GM20431 (cell line): ENCODE data around the gene CFC1B.
"Not testable (repeated sequence)": the region's sequence is repeated elsewhere in the genome, so short reads cannot be mapped to it uniquely, and the experiment has no call there.

Source experiments
- in situ Hi-C: fragments of 300-500 bp; cut with MseI, MboI; formaldehyde crosslinking; loops from one replicate; pipeline ENCODE4 v1.15.0; 2020; ENCODE audit warnings: low sequenced_read_pairs; ENCODE audit not compliant: unreplicated experiment

Gene CFC1B

GRCh38 chr2:130520992-130521391 lies at the start of gene CFC1B:
CFC1B (plus strand) TSS chr2:130521222; CDS start chr2:130521485, 263 bp downstream.
- in situ Hi-C loops: not testable (repeated sequence)

- in situ Hi-C loops: not testable (repeated sequence)
Measured at GRCh38 chr2:130491073-130491472, 29.9 kb upstream of the CFC1B start.

- in situ Hi-C loops: not testable (repeated sequence)
Measured at GRCh38 chr2:130509228-130509627, 11.8 kb upstream of the CFC1B start, which contains the start of gene POTEI. POTEI (minus strand) TSS chr2:130509328; CDS start chr2:130509235, 93 bp downstream.

DNA sequence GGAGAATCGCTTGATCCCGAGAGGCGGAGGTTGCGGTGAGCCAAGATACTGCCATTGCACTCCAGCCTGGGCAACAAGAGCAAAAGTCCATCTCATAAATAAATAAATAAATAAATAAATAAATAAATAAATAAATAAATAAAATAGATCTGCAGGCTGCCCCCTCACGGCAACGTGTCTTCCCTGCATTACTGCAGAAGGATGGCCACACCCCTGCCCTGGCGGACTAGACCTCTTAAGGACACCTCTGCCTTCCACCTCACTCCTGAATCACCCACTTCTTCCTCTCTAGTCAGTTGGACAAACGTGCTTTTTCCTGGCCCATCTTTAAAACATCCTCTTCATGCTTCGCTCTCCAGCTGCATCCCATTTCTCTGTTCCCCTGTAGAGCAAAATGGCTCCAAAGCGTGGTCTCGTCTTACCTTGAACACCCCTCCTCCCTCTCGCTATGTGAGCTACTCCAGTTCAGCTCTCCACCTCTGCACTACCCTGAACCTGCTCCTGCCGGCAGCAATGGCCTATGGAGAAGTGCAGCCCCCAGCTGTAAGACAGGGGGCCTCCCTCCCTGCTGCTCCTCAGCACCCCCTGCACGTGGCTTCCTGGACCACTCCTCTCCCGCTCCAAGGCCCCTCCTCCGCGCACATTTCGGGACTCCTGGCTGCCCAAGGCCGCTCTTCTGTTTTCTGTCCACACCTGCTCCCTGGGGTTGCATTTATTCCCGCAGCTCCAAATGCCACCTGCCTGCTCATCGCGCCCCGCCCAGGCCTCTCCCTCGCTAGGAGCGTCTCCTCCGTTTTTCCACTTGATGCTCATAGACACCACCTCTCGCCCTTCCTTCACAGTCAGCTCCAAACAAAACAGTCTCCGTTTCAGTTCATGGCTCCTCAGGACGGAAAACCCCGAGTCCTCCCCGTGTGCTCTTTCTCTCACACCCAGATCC lies 9.9 kb upstream of the CFC1B start:
- in situ Hi-C loops: not testable (repeated sequence)

DNA sequence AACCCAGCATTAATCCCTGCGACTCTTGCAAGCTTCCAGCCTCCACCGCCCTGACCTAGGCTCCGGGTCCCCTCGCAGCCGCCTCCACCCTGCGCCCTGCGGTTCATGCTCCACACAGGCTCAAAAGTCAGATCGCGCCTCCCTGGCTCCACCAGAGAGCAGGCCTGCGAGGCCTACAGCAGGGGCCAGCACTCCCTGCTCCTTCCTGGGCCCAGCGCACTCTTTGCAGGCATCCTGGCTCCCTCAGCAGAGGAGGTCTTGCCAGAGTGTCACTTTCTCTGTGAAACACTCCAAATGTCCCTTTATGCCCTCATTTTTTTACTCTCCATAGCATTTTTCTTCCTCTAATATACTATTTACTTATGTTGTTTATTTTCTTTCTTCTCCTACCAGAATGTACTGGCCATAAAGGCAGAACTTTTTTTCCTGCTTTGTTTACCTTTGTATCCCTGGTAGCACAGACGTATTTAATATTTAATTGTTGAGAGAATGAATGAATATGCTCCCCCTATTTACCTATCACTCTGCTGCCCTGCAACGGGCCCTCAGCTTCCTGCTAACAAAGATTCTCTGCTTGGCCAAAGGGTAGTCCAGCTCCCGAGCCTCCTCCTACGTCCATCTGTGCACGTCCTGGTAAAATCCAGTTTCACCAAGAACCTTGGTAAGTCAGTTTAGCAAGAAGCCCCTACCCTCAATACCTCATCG lies 9.1 kb upstream of the CFC1B start:
- in situ Hi-C loops: not testable (repeated sequence)

DNA sequence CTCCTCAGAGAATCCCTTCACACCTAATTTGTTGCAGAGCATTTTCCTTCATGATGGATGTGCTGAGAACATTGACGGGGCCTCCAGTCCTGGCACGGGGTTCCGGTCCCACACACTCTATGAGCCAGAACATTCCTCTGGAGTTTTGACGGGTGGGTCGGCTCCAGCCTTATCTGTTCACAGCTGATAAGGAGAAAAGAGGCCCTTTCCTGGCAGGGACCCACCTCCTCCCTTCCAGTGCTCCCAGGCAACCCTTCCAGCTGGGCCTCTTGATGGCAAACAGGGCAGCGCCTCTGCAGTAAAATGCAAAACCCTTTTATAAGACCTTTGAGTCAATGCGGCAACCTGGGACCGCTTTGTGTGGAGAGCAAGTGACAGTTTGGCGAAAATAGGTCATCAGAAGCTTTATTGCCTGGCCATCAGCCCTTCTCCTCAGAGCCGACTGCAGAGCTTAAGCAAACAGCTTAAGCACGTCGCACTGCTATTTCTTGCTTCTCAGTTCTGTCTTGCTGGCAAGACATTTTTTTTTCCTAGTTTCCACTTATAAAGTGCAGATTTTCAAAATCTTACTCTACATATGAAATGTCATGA lies 2.4 kb upstream of the CFC1B start:
- in situ Hi-C loops: not testable (repeated sequence)

DNA sequence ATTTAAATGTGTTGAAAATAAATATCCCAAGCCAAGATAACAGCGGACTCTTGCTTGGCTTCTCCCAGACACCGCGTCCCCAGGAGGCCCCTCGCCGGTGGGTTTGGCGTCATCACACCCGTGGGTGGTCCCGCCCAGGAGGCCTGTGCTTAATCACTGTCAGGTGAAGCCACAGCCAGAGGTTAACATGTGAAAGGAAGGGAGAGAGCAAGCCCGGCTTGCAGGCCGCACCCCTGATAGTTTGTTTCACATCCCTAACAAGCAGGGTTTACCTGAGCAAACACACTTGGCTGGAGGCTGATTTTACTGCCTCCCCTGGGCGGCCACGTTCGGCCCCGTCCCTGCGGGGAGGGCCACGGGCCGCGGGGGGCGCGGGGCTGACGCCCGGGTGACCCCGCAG lies 1.4 kb downstream of the CFC1B start:
- in situ Hi-C loops: not testable (repeated sequence)

DNA sequence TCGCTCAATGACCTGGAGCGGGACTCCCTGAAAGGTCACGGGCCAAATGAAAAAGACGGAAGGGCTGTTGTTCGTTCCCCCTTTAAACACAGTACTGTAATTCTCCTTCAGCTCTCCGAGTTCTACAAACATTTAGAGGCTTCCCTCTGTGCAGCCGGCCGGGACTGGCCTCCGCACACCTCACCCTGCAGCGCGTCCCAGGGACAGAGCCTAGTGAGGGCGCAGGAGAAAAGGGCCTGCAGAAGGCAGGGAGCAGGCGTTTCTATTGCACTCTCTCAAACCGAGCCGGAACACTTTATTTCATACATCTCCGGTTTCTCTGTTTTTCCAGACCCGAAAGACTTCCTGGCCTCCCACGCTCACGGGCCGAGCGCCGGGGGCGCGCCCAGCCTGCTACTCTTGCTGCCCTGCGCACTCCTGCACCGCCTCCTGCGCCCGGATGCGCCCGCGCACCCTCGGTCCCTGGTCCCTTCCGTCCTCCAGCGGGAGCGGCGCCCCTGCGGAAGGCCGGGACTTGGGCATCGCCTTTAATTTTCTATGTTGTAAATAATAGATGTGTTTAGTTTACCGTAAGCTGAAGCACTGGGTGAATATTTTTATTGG lies 6.4 kb downstream of the CFC1B start:
- in situ Hi-C loops: not testable (repeated sequence)

DNA sequence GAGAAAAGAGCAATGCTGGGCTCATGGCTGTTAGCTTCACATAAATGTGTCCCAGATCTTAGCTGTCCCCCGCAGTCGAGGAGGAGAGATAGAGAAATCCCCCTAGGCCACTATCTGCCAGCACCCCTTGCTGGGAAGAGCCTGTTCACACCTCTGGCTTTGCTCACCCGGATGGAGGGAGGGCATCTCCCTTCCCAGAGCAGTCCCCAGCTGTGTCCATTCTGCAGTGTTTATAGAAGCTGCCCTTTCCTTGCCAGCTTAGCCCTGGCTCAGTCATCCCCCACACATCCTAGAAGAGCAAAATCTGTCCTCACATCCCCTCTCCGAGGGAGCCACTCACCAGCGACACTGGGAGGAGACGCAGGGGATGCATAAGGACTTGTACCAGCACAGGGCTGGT lies 8.5 kb downstream of the CFC1B start:
- in situ Hi-C loops: not testable (repeated sequence)

DNA sequence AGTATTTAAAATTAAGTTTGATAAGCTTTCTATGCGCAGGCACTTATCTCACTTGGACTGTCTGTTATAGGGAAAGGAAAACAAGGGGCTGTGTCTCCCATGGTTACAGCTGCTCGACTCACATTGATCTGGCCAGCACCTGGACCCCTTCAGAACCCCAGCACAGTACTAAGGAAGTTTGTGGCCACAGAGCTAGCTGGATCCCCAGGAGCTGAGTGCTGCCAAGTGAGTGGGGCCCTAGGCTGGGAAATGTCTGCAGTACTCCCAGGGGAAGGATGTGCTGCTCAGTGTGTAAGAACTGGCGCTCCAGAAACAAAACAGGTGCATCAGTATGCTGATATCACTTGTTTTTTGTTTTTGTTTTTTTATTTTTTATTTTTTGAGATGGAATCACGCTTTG lies 9.2 kb downstream of the CFC1B start:
- in situ Hi-C loops: not testable (repeated sequence)

GRCh38 chr2:130531225-130531624 lies 10.2 kb downstream of the CFC1B start:
- in situ Hi-C loops: not testable (repeated sequence)

- in situ Hi-C loops: not testable (repeated sequence)
Measured at GRCh38 chr2:130531672-130532071, 10.7 kb downstream of the CFC1B start.

DNA sequence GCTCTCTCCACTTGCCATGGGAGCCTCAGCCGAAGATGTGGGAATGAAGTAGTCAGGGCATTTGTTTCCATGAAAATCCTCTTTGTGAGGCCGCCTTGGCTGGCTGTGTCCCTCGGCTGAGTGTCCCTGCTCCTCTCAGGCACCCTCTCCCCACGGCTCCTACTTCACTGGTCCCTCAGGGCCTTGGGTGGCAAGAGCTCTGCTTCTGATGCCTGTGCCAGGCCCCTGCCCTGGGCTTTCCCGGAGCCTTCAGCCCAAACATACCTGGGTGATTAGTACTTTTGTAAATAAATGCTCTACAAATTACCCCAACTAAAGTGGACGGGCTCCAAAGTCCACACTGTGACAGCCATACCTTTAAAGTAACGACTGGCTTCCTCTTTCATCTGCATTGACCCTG lies 15.6 kb downstream of the CFC1B start:
- in situ Hi-C loops: not testable (repeated sequence)

- in situ Hi-C loops: not testable (repeated sequence)
Measured at GRCh38 chr2:130538271-130538670, 17.2 kb downstream of the CFC1B start.

- in situ Hi-C loops: not testable (repeated sequence)
Measured at GRCh38 chr2:130542789-130543188, 21.8 kb downstream of the CFC1B start.

DNA sequence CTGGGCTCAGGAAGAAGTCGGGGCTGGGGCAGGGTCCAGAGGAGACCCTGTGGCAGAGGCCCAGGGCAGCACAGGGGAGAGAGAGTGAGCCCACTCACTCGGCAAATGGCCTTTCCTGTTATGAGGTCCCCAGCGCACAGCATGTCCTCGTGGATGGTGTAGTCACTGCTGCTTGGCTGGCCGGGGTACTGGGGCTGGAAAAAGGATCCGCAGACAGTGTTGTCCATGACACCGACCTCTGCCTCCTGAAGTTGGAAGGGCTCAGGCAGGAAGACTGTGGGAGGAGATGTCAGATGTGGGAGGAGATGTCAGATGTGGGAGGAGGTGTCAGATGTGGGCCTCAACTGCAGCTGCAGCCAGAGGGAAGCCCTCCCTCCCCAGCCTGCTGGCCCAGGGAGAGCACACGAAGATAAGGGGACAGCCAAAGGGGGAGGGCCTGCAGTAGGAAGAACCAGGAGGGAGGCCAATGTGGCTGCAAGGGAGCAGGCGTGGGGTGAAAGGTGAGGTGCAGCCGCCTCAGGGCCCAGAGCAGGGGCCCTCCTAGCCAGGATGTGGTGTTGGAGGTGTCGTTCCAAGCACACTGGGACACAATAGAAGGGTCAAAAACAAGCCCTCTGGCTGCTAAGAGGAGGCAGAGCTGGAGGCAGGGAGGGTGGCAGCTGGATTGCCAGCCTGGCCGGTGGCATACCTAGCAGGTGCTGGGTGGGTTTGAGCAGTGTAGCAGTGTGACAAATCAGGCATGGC lies 22.9 kb downstream of the CFC1B start:
- in situ Hi-C loops: not testable (repeated sequence)

- in situ Hi-C loops: not testable (repeated sequence)
Measured at GRCh38 chr2:130544978-130545377, 24.0 kb downstream of the CFC1B start.

GRCh38 chr2:130548418-130548817 lies 27.4 kb downstream of the CFC1B start:
- in situ Hi-C loops: not testable (repeated sequence)

DNA sequence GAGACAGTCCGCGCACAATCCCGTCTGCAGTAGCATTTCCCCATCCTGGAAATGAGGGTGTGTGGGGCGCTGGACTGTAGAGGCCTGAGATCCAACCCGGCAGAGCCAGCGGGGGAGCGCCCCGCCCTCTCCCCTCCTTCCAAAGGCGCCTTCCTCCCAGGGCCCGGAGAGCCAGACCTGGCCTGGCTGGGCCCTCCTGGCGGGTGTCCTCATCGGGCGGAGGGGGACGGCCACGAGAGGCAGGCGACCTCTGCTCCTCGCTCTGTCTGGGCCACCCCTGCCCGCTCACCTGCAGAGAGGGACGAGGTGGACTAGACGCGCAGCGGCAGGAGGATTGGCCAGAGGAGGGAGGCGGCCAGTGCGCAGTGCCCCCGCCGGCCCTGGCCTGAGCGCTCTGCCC lies 28.5 kb downstream of the CFC1B start:
- in situ Hi-C loops: not testable (repeated sequence)

GRCh38 chr2:130554178-130554577 lies 33.2 kb downstream of the CFC1B start:
- in situ Hi-C loops: not testable (repeated sequence)
